ENCODE results near the gene CYTH2.
A peak's percentile ranks its signal among the peaks of the same experiment; 100 is the strongest.

Gene CYTH2, protein sequence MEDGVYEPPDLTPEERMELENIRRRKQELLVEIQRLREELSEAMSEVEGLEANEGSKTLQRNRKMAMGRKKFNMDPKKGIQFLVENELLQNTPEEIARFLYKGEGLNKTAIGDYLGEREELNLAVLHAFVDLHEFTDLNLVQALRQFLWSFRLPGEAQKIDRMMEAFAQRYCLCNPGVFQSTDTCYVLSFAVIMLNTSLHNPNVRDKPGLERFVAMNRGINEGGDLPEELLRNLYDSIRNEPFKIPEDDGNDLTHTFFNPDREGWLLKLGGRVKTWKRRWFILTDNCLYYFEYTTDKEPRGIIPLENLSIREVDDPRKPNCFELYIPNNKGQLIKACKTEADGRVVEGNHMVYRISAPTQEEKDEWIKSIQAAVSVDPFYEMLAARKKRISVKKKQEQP

DNA sequence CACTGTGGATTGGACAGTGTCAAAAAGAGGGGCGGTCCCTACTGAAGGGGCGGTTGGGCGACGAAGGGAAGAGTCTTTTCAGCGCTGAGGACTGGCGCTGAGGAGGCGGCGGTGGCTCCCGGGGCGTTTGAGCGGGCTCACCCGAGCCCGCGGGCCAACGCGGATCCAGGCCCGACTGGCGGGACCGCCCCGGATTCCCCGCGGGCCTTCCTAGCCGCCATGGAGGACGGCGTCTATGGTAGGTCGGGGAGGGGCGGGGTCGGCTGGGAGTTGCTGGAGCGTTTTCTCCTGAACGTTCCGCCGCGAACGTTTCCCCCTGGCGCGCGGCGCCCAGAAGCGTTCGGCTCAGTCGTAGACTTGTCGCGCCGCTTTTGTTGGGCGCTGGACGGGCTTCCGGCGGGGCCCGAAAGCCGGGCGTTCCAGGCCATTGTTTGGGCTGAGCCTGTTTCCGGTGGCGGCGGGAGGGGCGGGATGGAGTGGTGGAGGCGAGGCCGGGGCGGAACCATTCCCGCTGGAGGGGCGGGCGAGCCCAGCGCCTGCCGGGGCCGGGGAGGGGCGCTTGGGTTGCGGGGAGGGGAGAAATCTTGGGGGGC, at the start of gene CYTH2:
Gene CYTH2 (plus strand): TSS at position 81 of the 593 bp plus-strand sequence. CDS start 139 bp downstream, at position 220.
- peak; percentile 64 for DNase-seq (ENCODE audit: low spot score)

- no peak for DNase-seq (ENCODE audit: low spot score)
Observed at GRCh38 chr19:48421548-48421947, 47.6 kb upstream of the CYTH2 start.

GRCh38 chr19:48424694-48425219, 44.4 kb upstream of the CYTH2 start:
- DNase-seq (ENCODE audit: low spot score), result no peak

- DNase-seq (ENCODE audit: low spot score), result no peak
Observed at GRCh38 chr19:48428670-48429069, 40.5 kb upstream of the CYTH2 start.

DNA sequence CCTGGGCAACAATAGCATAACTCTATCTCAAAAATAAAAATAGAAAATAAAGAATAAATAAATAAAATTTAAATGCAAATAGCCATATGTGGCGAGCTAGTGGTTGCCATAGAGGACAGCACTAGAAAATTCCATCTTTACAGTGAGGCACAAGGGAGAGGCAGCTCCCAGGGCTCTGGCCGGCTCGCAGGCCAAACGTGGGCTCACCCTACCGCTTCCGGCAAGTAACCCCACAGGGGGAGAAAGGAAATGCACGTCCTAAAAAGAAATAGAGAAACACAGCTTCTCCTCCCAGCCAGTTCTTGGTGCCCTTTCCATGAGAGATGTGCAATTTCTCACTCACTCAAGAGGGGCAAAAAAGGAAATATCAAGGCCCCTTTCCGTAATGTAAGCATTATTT, 35.8 kb upstream of the CYTH2 start:
- DNase-seq (ENCODE audit: low spot score), result no peak

DNA sequence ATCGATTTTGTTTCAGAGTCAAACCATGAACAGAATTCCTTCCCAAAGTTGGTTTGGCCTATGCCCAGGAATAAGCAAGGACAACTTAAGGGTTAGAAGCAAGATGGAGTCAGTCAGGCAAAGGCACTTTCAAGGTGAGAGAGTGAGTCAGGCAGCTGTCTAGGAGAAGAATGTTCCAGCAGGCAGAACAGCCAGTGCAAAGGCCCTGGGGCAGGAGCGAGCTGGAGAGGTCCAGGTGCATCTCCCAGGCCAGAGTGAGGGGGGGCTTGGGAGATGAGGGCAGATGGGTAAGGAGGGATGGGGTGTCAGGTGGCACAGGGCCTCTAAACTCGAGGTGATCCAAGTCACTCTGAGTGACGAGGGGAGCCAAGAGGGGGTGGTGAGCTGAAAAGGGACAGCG, 32.6 kb upstream of the CYTH2 start:
- no peak for DNase-seq (ENCODE audit: low spot score)

DNA sequence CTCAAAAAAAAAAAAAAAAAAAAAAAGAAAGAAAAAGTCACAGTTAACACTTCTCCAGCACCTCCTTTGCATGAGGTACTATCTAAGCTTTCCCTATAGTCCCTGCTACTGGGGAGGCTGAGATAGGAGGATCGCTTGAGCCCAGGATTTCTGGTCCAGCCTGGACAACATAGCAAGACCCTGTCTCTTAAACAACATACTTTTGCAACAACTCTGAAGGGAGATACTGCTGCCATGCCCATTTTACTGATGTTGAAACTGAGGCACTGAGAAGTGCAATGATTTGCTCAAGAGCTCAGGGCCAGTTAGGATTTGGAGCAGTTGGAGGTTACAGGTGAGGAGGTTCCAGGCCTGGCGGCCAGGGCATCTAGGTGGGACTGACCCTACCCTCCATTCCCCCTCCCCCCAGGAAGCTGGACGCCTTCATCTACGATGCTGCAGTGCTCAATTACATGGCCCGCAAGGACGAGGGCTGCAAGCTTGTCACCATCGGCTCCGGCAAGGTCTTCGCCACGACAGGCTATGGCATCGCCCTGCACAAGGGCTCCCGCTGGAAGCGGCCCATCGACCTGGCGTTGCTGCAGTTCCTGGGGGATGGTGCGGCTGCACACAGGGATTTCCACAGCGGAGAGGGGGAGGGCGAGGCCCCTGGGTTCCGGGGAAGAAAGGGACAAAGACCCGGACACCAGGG, 27.7 kb upstream of the CYTH2 start:
- DNase-seq (ENCODE audit: low spot score), result no peak

DNA sequence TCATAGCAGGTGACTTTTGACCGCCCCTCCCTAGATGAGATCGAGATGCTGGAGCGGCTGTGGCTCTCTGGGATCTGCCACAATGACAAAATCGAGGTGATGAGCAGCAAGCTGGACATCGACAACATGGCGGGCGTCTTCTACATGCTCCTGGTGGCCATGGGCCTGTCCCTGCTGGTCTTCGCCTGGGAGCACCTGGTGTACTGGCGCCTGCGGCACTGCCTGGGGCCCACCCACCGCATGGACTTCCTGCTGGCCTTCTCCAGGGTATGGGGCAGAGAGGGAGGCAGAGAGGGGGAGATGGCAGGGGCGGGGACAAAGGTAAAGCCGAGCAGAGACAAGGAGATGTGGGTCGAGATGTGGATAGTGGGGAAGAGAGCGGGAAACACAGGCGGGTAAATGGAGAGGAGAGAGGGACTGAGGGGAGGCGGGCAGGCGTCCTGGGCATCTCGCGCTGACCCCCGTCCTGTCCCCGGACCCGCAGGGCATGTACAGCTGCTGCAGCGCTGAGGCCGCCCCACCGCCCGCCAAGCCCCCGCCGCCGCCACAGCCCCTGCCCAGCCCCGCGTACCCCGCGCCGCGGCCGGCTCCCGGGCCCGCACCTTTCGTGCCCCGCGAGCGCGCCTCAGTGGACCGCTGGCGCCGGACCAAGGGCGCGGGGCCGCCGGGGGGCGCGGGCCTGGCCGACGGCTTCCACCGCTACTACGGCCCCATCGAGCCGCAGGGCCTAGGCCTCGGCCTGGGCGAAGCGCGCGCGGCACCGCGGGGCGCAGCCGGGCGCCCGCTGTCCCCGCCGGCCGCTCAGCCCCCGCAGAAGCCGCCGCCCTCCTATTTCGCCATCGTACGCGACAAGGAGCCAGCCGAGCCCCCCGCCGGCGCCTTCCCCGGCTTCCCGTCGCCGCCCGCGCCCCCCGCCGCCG, 26.8 kb upstream of the CYTH2 start:
- DNase-seq (ENCODE audit: low spot score), result no peak

- DNase-seq (ENCODE audit: low spot score), result no peak
Observed at GRCh38 chr19:48443256-48443655, 25.9 kb upstream of the CYTH2 start.

- DNase-seq (ENCODE audit: low spot score), result no peak
Observed at GRCh38 chr19:48443731-48444128, 25.4 kb upstream of the CYTH2 start.

DNA sequence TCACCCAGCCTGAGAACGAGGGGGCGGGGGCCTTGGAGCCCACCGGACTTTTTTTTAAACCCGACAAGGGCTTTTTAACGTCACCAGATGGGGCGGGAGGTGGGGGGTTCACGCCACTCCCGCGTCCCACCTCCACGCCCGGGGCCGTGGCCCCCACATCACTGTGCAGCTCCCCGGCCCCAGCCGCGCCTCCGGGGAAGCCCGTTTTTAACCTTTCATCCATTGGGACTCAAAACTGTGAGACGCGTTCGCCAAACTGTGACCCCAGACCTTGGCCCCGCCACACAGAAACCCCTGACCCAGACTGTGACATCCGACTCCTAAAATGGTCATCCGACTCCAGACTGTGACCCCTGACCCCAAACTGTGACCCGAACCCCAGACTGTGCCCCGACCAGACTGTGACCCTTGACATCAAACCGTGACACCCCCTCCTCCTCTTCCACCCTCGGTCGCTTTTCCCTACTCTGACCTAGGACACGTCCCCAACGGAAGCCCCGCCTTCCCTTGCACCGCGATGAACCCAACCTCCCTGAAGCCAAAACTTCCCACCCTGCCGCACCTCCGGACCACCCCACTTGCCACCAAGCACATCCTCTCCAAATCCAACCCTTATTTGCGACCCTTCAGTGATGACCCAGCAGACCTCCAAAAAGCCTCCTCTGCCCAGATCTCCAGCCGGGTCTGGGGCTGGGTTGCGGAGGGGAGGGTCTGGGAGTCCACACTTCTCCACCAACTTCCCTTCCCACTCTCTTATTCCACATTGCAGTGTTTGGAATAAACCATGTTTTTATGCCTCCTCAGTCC, 24.8 kb upstream of the CYTH2 start:
- DNase-seq (ENCODE audit: low spot score), result no peak

- no peak for DNase-seq (ENCODE audit: low spot score)
Observed at GRCh38 chr19:48444936-48445200, 24.3 kb upstream of the CYTH2 start.

DNA sequence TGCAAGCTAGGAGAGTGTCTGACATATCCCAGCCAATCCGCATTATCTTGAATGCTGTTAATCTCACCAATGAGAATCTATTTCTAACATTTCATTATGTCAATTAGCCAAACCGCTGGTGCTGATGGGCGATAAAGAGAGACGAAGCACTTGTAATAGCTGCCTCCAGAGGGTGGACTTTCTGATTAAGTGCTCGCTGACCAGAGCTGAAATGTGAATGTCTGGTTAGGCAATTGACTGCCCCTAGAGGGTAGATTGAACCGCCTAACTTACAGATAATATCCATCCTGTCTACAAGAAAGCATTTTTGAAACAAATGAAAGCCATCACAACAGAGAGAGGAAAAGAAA, 23.9 kb upstream of the CYTH2 start:
- DNase-seq (ENCODE audit: low spot score), result no peak

GRCh38 chr19:48445606-48446481, 23.3 kb upstream of the CYTH2 start, which contains the start of gene GRWD1:
TSS of gene GRWD1 (plus strand) at chr19:48445983. CDS start at chr19:48446006, 23 bp downstream.
- DNase-seq (ENCODE audit: low spot score), result peak; percentile 96

- DNase-seq (ENCODE audit: low spot score), result no peak
Observed at GRCh38 chr19:48446579-48446978, 22.6 kb upstream of the CYTH2 start.

- DNase-seq (ENCODE audit: low spot score), result no peak
Observed at GRCh38 chr19:48448563-48448962, 20.6 kb upstream of the CYTH2 start.

- no peak for DNase-seq (ENCODE audit: low spot score)
Observed at GRCh38 chr19:48450441-48450840, 18.7 kb upstream of the CYTH2 start.

DNA sequence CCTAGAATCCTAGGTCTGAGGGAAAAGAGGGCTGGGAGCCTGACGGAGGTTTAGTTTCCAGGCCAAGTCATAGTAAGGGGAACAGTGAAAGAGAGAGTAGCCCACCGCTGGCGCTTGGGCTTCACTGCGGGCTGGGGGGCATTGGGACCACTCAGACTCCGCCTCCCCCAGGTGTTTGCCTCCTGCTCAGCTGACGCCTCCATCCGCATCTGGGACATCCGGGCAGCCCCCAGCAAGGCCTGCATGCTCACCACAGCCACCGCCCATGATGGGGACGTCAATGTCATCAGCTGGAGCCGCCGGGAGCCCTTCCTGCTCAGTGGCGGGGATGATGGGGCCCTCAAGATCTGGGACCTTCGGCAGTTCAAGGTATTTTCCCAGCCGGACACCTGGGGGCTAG, 18.3 kb upstream of the CYTH2 start:
- no peak for DNase-seq (ENCODE audit: low spot score)

DNA sequence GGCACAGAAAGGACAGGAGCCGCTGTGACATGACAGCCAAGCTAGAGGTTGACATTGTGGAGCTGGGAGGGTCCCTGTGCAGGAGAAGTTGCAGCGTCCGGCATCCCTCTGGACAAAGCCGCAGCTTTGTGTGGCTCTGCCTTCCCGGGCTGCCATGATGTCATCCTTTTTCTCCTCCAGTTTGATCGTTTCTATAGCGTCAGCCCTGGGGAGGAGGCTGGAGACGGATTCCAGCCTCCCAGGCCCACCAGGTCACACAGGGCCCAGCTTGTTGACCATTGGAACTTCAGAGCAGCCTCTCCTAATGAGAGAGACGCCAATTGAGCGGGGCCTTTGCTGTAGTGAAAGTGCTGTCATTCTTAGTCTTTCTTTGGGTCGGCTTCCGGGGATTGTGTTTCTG, 17.5 kb upstream of the CYTH2 start:
- no peak for DNase-seq (ENCODE audit: low spot score)

Measured in CD4-positive, alpha-beta T cell treated with Interleukin-6 at 100 ng/mL for 8 hours (primary cell).